Effector memory CD8-positive, alpha-beta T cell (primary cell): ENCODE results near the gene MMUT.
"Not testable (repeated sequence)": the region's sequence is repeated elsewhere in the genome, so short reads cannot be mapped to it uniquely, and the experiment has no call there.

Source experiments
- ATAC-seq: fragments of 150-1000 bp; cut with Tn5 transposase; replicated peaks from 2 replicates; pipeline ENCODE4 v1.10.0; 2021; ENCODE audit warnings: mild to moderate bottlenecking, moderate library complexity
- DNase-seq, 3 experiments: peaks; one replicate each; pipeline ENCODE4 v3.0.0; 2021
- H3K27ac Mint-ChIP-seq, 2 donors: one replicate each; pipeline ENCODE4 v1.8.0; 2022; ENCODE audit warnings: mild to moderate bottlenecking in 2 of 2, mixed read lengths in 2 of 2, moderate library complexity in 2 of 2
- H3K27me3 Mint-ChIP-seq, 2 donors: one replicate each; pipeline ENCODE4 v1.8.0; 2022; ENCODE audit warnings: mixed read lengths in 2 of 2
- H3K36me3 Mint-ChIP-seq: one replicate; pipeline ENCODE4 v1.8.0; 2022; ENCODE audit warnings: mild to moderate bottlenecking, moderate library complexity, mixed read lengths; ENCODE audit not compliant: insufficient read depth
- H3K4me1 Mint-ChIP-seq, 2 donors: one replicate each; pipeline ENCODE4 v1.8.0; 2022; ENCODE audit warnings: low read depth in 2 of 2, mixed read lengths in 2 of 2
- H3K4me3 Mint-ChIP-seq, 2 donors: one replicate each; pipeline ENCODE4 v1.8.0; 2022; ENCODE audit warnings: mild to moderate bottlenecking in 2 of 2, mixed read lengths in 2 of 2, moderate library complexity in 2 of 2
- H3K9me3 Mint-ChIP-seq, 2 donors: one replicate each; pipeline ENCODE4 v1.8.0; 2022; ENCODE audit warnings: mixed read lengths in 2 of 2
- total RNA-seq, 9 experiments: gene quantifications; one replicate each; lab custom pipeline; 2026; lab: John Stamatoyannopoulos, UW

Gene MMUT
- total RNA-seq = 17.9 to 37.4 (median 25.6) reads per million in 9 experiments

DNA sequence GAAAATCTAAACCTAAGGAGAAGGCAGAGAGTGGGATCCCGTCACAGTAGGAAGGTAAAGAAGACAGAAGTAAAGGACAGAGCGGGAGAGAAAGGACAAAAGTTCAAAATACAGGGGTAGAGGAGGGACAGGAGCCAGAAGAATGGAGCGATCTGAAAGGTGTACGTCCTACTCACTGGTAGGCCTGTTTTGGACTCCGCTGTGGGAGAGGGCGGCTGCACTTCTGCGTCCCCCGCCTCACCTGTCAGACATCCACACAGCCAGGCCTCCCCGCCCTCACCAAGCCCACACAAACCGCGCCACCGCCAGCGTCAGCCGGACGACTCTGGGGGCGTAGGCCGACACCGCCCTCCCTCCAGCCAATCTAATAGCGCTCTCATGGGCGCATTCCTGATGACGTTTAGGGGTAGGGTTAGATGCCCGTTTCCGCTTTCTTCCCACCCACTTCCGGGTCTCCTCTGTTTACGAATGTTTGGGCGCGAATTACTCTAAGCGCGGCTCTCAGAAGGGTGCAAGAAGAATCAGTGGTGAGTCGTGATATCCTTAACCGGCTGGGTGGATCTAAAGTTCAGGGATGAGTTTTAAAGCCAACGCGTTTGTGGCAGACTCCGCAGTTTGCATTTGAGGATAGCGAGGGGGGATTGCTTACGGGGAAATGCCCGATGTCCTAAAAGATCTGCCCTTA, at the start of gene MMUT, which contains the start of gene CENPQ:
Gene MMUT, minus strand, starts transcription at position 327 of the 685 bp plus-strand sequence. CDS start 3,787 bp downstream, outside the sequence.
Gene CENPQ, plus strand, starts transcription at position 444 of the 685 bp plus-strand sequence. CDS start 6,807 bp downstream, outside the sequence.
- peak; percentile 86 to 97 (median 87) for DNase-seq
- peaks cover 25 to 38% of the 10 kb centered on the region in 2 donors for H3K4me1 Mint-ChIP-seq

GRCh38 chr6:49509342-49509741, 46.3 kb upstream of the MMUT start:
- no peak for ATAC-seq

More for the DNA sequence above, at the start of gene MMUT, which contains the start of gene CENPQ:
- peak within 1 kb of the TSS; percentile 96 to 99 for H3K27ac Mint-ChIP-seq
- H3K9me3 Mint-ChIP-seq = no peaks in the 10 kb centered on the region
- H3K4me3 Mint-ChIP-seq = peak within 1 kb of the TSS; percentile 90 to 93
- ATAC-seq = peak; percentile 98
- peaks cover 15% of the 10 kb centered on the region for H3K36me3 Mint-ChIP-seq
- H3K27me3 Mint-ChIP-seq = no peaks in the 10 kb centered on the region

DNA sequence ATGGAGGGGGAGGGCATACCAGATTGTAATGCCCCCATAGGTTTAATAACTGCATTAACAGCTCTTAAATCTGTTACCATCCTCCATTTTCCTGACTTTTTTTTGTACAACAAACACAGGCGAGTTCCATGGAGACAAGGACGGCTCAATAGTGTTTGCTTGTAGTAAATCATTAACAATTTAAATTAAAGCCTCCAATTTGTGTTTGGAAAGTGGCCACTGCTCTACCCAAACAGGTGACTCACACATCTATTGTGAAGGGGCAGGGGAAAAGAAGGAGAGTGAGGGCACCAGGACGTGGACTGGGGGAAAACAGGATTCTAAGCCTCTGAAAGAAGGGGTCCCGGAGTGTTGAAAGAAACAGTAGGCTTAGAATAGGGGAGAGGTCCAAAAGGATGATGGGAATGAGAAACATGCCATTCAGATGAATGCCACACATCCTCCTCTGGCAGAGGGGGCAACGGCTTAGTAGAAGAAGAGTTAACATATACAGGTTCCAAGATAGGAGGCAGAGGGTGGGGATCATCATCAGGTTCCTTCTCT, 43.6 kb upstream of the MMUT start:
- Mint-ChIP-seq H3K27ac (no peak overlapping the region), H3K4me1 (no peaks in the 10 kb centered on the region), H3K4me3 (no peak overlapping the region), H3K27me3 (peaks cover 23 to 31% of the 10 kb centered on the region in 2 donors), H3K36me3 (no peaks in the 10 kb centered on the region), H3K9me3 (peaks cover 0 to 8% of the 10 kb centered on the region in 2 donors)
- no peak for DNase-seq
- no peak for ATAC-seq

More at GRCh38 chr6:49509342-49509741, 46.3 kb upstream of the MMUT start:
- peaks cover 0 to 8% of the 10 kb centered on the region in 2 donors for H3K9me3 Mint-ChIP-seq
- H3K4me1 Mint-ChIP-seq = no peaks in the 10 kb centered on the region
- H3K4me3 Mint-ChIP-seq = no peak overlapping the region
- no peaks in the 10 kb centered on the region for H3K36me3 Mint-ChIP-seq
- no peak overlapping the region for H3K27ac Mint-ChIP-seq
- DNase-seq = no peak
- H3K27me3 Mint-ChIP-seq = peaks cover 34 to 43% of the 10 kb centered on the region in 2 donors

GRCh38 chr6:49504666-49505065, 41.6 kb upstream of the MMUT start:
- ATAC-seq (no peak), DNase-seq (no peak)
- Mint-ChIP-seq H3K4me1 (no peaks in the 10 kb centered on the region), H3K36me3 (no peaks in the 10 kb centered on the region), H3K27ac (no peak overlapping the region), H3K27me3 (peaks cover 23 to 39% of the 10 kb centered on the region in 2 donors), H3K4me3 (no peak overlapping the region), H3K9me3 (peaks cover 0 to 8% of the 10 kb centered on the region in 2 donors)

- H3K27ac Mint-ChIP-seq = no peak within 1 kb of the TSS
- H3K36me3 Mint-ChIP-seq = no peaks in the 10 kb centered on the region
- H3K9me3 Mint-ChIP-seq = no peaks in the 10 kb centered on the region
- H3K27me3 Mint-ChIP-seq = peaks cover 0 to 8% of the 10 kb centered on the region in 2 donors
- H3K4me3 Mint-ChIP-seq = no peak within 1 kb of the TSS
- ATAC-seq = no peak
- DNase-seq = no peak
- no peaks in the 10 kb centered on the region for H3K4me1 Mint-ChIP-seq
Measured at GRCh38 chr6:49499623-49500022, 36.6 kb upstream of the MMUT start, which contains the start of gene GLYATL3. Gene GLYATL3 (plus strand): TSS chr6:49499923. CDS start chr6:49511991, 12,068 bp downstream.

DNA sequence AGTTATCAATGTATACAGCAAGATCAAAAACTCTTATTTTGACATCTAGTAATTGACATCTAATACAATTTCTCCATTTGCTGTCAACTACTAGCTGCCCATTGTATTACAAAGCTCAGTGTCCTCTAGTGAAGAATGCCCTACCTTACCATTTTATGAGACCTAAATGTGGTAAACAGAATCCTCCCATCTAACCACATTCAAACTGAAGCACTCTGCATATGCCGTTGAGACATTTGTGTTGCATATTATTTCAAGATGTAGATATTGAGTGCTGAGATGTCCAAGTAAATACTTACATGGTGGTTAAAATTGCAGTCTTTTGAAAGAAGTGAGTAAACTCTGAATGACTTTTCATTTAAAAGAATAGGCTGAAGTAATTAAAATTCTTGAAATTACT, 36.1 kb upstream of the MMUT start:
- Mint-ChIP-seq H3K36me3 (no peaks in the 10 kb centered on the region), H3K9me3 (no peaks in the 10 kb centered on the region), H3K27me3 (peaks cover 0 to 8% of the 10 kb centered on the region in 2 donors), H3K4me3 (no peak overlapping the region), H3K27ac (no peak overlapping the region), H3K4me1 (no peaks in the 10 kb centered on the region)
- DNase-seq (no peak), ATAC-seq (no peak)

DNA sequence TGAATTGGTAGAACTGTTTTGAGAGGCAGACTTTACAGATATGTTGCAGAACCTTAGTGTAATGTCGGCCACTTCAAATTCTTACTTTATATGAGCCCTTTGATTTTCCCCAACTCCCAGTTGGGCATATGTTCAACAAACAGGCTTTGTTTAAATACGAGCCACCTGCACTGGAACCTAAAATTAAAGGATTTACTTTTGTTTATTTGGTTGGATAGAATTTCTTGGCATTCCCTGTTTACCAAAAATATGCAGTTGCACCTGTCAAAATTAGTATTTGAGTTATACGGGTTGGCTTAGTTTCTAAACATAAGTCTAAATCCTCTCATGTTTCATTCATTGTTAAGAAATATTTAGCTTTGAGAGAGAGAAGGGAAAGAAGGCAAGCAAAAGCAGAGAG, 34.3 kb upstream of the MMUT start:
- DNase-seq (no peak), ATAC-seq (no peak)
- Mint-ChIP-seq H3K27ac (no peak overlapping the region), H3K4me1 (no peaks in the 10 kb centered on the region), H3K27me3 (peaks cover 0 to 8% of the 10 kb centered on the region in 2 donors), H3K4me3 (no peak overlapping the region), H3K36me3 (no peaks in the 10 kb centered on the region), H3K9me3 (no peaks in the 10 kb centered on the region)

GRCh38 chr6:49490633-49491032, 27.6 kb upstream of the MMUT start:
- H3K27me3 Mint-ChIP-seq = no peaks in the 10 kb centered on the region
- ATAC-seq = no peak
- H3K4me1 Mint-ChIP-seq = no peaks in the 10 kb centered on the region
- peaks cover 13% of the 10 kb centered on the region for H3K36me3 Mint-ChIP-seq
- no peak overlapping the region for H3K27ac Mint-ChIP-seq
- no peaks in the 10 kb centered on the region for H3K9me3 Mint-ChIP-seq
- no peak for DNase-seq
- H3K4me3 Mint-ChIP-seq = no peak overlapping the region

GRCh38 chr6:49483380-49483779, 20.3 kb upstream of the MMUT start:
- H3K9me3 Mint-ChIP-seq, ATAC-seq, DNase-seq, H3K4me3 Mint-ChIP-seq, H3K36me3 Mint-ChIP-seq, H3K27me3 Mint-ChIP-seq, H3K4me1 Mint-ChIP-seq: not testable (repeated sequence)
- H3K27ac Mint-ChIP-seq = peak overlapping the region in 1 of 2 donors; percentile 53

GRCh38 chr6:49481846-49482245, 18.8 kb upstream of the MMUT start:
- H3K36me3 Mint-ChIP-seq, ATAC-seq, H3K9me3 Mint-ChIP-seq, H3K27me3 Mint-ChIP-seq, H3K27ac Mint-ChIP-seq, H3K4me1 Mint-ChIP-seq, H3K4me3 Mint-ChIP-seq, DNase-seq: not testable (repeated sequence)

GRCh38 chr6:49479308-49479970, 16.4 kb upstream of the MMUT start:
- ATAC-seq (no peak), DNase-seq (no peak)
- peak overlapping the region in 1 of 2 donors; percentile 16 for H3K27ac Mint-ChIP-seq
- no peaks in the 10 kb centered on the region for H3K27me3 Mint-ChIP-seq
- H3K9me3 Mint-ChIP-seq = no peaks in the 10 kb centered on the region
- H3K4me1 Mint-ChIP-seq = peaks cover 0 to 3% of the 10 kb centered on the region in 2 donors
- H3K4me3 Mint-ChIP-seq = no peak overlapping the region
- H3K36me3 Mint-ChIP-seq = peaks cover 2% of the 10 kb centered on the region

GRCh38 chr6:49476564-49476963, 13.5 kb upstream of the MMUT start:
- H3K9me3 Mint-ChIP-seq, DNase-seq, ATAC-seq, H3K27ac Mint-ChIP-seq, H3K4me3 Mint-ChIP-seq, H3K27me3 Mint-ChIP-seq: not testable (repeated sequence)
- Mint-ChIP-seq H3K36me3 (peaks cover 16% of the 10 kb centered on the region), H3K4me1 (peaks cover 0 to 11% of the 10 kb centered on the region in 2 donors)

- Mint-ChIP-seq H3K27ac (peak overlapping the region in 1 of 2 donors; percentile 8), H3K9me3 (no peaks in the 10 kb centered on the region), H3K27me3 (no peaks in the 10 kb centered on the region), H3K4me1 (peaks cover 13 to 14% of the 10 kb centered on the region in 2 donors), H3K36me3 (peaks cover 15% of the 10 kb centered on the region), H3K4me3 (no peak overlapping the region)
- DNase-seq (no peak), ATAC-seq (no peak)
Measured at GRCh38 chr6:49468042-49468441, 5.0 kb upstream of the MMUT start.
